WTC11 (cell line): ENCODE data around the gene RPRD1A. TPM values are rescaled to one million over a fixed set of nuclear protein-coding genes. Genes with fewer than 3 reads are reported as not detected.

ENCODE experiments used
- ATAC-seq: fragments of 200-7000 bp; cut with Tn5 transposase; 2 replicates; pipeline ENCODE4 v1.10.0; 2021; ENCODE audit warnings: mild to moderate bottlenecking, moderate library complexity
- CTCF ChIA-PET: fragments of 300-600 bp; sonication (Branson Sonifier 250); formaldehyde crosslinking; loops from one replicate; lab custom pipeline; 2021; ENCODE audit warnings: antibody characterized with exemption; lab: Charles Lee
- POLR2A ChIA-PET: fragments of 350-600 bp; sonication (Branson Sonifier 250); formaldehyde crosslinking; loops from one replicate; lab custom pipeline; 2021; ENCODE audit warnings: antibody characterized with exemption; lab: Charles Lee
- DNase-seq: peaks from one replicate; pipeline ENCODE4 v3.0.0; 2021; ENCODE audit warnings: low spot score
- H3K27ac Mint-ChIP-seq: 2 replicates; pipeline ENCODE4 v1.8.0; 2021; ENCODE audit warnings: mixed read lengths
- H3K27me3 Mint-ChIP-seq: 2 replicates; pipeline ENCODE4 v1.8.0; 2021; ENCODE audit warnings: low read depth, mild to moderate bottlenecking, moderate library complexity, mixed read lengths
- H3K36me3 Mint-ChIP-seq: 2 replicates; pipeline ENCODE4 v1.8.0; 2021; ENCODE audit warnings: mixed read lengths
- H3K4me1 Mint-ChIP-seq: 2 replicates; pipeline ENCODE4 v1.8.0; 2022; ENCODE audit warnings: mixed read lengths
- H3K4me3 Mint-ChIP-seq: 2 replicates; pipeline ENCODE4 v1.8.0; 2021; ENCODE audit warnings: mild to moderate bottlenecking, moderate library complexity, mixed read lengths
- H3K9me3 Mint-ChIP-seq: 2 replicates; pipeline ENCODE4 v1.8.0; 2021; ENCODE audit warnings: mixed read lengths
- ATF3 ChIP-seq: sonication (generic); formaldehyde crosslinking; conservative IDR thresholded peaks from 2 replicates; pipeline ENCODE4 v1.8.1; 2022; ENCODE audit warnings: mild to moderate bottlenecking, missing genetic modification reagents
- E2F4 ChIP-seq: sonication (generic); formaldehyde crosslinking; IDR thresholded peaks from 2 replicates; pipeline ENCODE4 v1.8.1; 2022; ENCODE audit warnings: low read depth, mild to moderate bottlenecking, moderate library complexity, missing genetic modification reagents, borderline replicate concordance
- EMX1 ChIP-seq: fragments of 250-450 bp; sonication (Bioruptor Pico); IDR thresholded peaks from 2 replicates; pipeline ENCODE4 v1.8.0; 2021; ENCODE audit warnings: mild to moderate bottlenecking
- FOXP1 ChIP-seq: sonication (generic); formaldehyde crosslinking; IDR thresholded peaks from 2 replicates; pipeline ENCODE4 v1.8.0; 2022; ENCODE audit warnings: missing genetic modification reagents, mild to moderate bottlenecking, moderate library complexity, borderline replicate concordance
- HMGA2 ChIP-seq: fragments of 250-450 bp; sonication (Bioruptor Pico); IDR thresholded peaks from 2 replicates; pipeline ENCODE4 v1.4.0; 2021; ENCODE audit warnings: mild to moderate bottlenecking, moderate library complexity
- NFATC4 ChIP-seq: fragments of 250-450 bp; sonication (Bioruptor Pico); IDR thresholded peaks from 2 replicates; pipeline ENCODE4 v1.9.0; 2021; ENCODE audit warnings: mild to moderate bottlenecking
- NFE2L1 ChIP-seq: sonication (generic); formaldehyde crosslinking; IDR thresholded peaks from 2 replicates; pipeline ENCODE4 v1.8.1; 2023; ENCODE audit warnings: missing genetic modification reagents
- NR1H2 ChIP-seq: sonication (generic); formaldehyde crosslinking; IDR thresholded peaks from 2 replicates; pipeline ENCODE4 v1.9.0; 2021; ENCODE audit warnings: mild to moderate bottlenecking, moderate library complexity, missing genetic modification reagents
- NR2C2 ChIP-seq: sonication (generic); formaldehyde crosslinking; IDR thresholded peaks from 2 replicates; pipeline ENCODE4 v1.8.0; 2022; ENCODE audit warnings: mild to moderate bottlenecking, missing genetic modification reagents
- NR3C1 ChIP-seq: sonication (generic); formaldehyde crosslinking; conservative IDR thresholded peaks from 2 replicates; pipeline ENCODE4 v1.8.1; 2023; ENCODE audit warnings: low read depth, mild to moderate bottlenecking, missing genetic modification reagents
- RORB ChIP-seq: fragments of 250-450 bp; sonication (Bioruptor Pico); IDR thresholded peaks from 2 replicates; pipeline ENCODE4 v1.9.0; 2021; ENCODE audit warnings: mild to moderate bottlenecking
- SMAD4 ChIP-seq: sonication (generic); formaldehyde crosslinking; IDR thresholded peaks from 2 replicates; pipeline ENCODE4 v1.8.0; 2022; ENCODE audit warnings: mild to moderate bottlenecking, missing genetic modification reagents
- SP1 ChIP-seq: sonication (generic); formaldehyde crosslinking; conservative IDR thresholded peaks from 2 replicates; pipeline ENCODE4 v1.8.1; 2022; ENCODE audit warnings: missing genetic modification reagents
- ZNF219 ChIP-seq: sonication (generic); formaldehyde crosslinking; IDR thresholded peaks from 2 replicates; pipeline ENCODE4 v1.8.0; 2023; ENCODE audit warnings: missing genetic modification reagents, mild to moderate bottlenecking, borderline replicate concordance
- ZNF263 ChIP-seq: sonication (generic); formaldehyde crosslinking; IDR thresholded peaks from 2 replicates; pipeline ENCODE4 v1.8.1; 2022; ENCODE audit warnings: low read depth, mild to moderate bottlenecking, moderate library complexity, missing genetic modification reagents
- ZNF396 ChIP-seq: fragments of 250-450 bp; sonication (Bioruptor Pico); IDR thresholded peaks from 2 replicates; pipeline ENCODE4 v1.8.0; 2021; ENCODE audit warnings: mild to moderate bottlenecking, moderate library complexity, borderline replicate concordance
- ZNF671 ChIP-seq: fragments of 250-450 bp; sonication (Bioruptor Pico); IDR thresholded peaks from 2 replicates; pipeline ENCODE4 v1.8.0; 2021; ENCODE audit warnings: mild to moderate bottlenecking
- total RNA-seq: library from RNA; stranded (reverse); gene quantifications from 3 replicates; pipeline ENCODE4 v1.2.3, GENCODE V29; 2021
- TF ChIP-seq, protein P1 (sequence below): sonication (generic); formaldehyde crosslinking; IDR thresholded peaks from 2 replicates; pipeline ENCODE4 v1.8.1; 2022; ENCODE audit warnings: mild to moderate bottlenecking, missing genetic modification reagents, moderate library complexity, borderline replicate concordance
- TF ChIP-seq, protein P2 (sequence below): sonication (generic); formaldehyde crosslinking; IDR thresholded peaks from 2 replicates; pipeline ENCODE4 v1.8.0; 2022; ENCODE audit warnings: mild to moderate bottlenecking, missing genetic modification reagents
- TF ChIP-seq, protein P3 (sequence below): fragments of 250-450 bp; sonication (Bioruptor Pico); IDR thresholded peaks from 2 replicates; pipeline ENCODE4 v1.9.0; 2021; ENCODE audit warnings: mild to moderate bottlenecking
- TF ChIP-seq, protein P4 (sequence below): sonication (generic); formaldehyde crosslinking; IDR thresholded peaks from 2 replicates; pipeline ENCODE4 v1.8.0; 2022; ENCODE audit warnings: mild to moderate bottlenecking, missing genetic modification reagents

The RPRD1A gene
- total RNA-seq, 1 experiment from 2014 or later: 115 TPM

- TF ChIP-seq, protein P1, sequence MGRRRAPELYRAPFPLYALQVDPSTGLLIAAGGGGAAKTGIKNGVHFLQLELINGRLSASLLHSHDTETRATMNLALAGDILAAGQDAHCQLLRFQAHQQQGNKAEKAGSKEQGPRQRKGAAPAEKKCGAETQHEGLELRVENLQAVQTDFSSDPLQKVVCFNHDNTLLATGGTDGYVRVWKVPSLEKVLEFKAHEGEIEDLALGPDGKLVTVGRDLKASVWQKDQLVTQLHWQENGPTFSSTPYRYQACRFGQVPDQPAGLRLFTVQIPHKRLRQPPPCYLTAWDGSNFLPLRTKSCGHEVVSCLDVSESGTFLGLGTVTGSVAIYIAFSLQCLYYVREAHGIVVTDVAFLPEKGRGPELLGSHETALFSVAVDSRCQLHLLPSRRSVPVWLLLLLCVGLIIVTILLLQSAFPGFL (CRISPR knock-in tag): no peak
- TF ChIP-seq ATF3 (no peak), HMGA2 (CRISPR knock-in tag) (no peak), SP1 (CRISPR knock-in tag) (no peak), EMX1 (CRISPR knock-in tag) (no peak), NR3C1 (CRISPR knock-in tag) (no peak), E2F4 (CRISPR knock-in tag) (no peak), NR2C2 (CRISPR knock-in tag) (no peak), ZNF263 (CRISPR knock-in tag) (no peak), ZNF219 (CRISPR knock-in tag) (no peak), NFE2L1 (CRISPR knock-in tag) (no peak), ZNF396 (CRISPR knock-in tag) (no peak), FOXP1 (CRISPR knock-in tag) (no peak)
- TF ChIP-seq, protein P2, sequence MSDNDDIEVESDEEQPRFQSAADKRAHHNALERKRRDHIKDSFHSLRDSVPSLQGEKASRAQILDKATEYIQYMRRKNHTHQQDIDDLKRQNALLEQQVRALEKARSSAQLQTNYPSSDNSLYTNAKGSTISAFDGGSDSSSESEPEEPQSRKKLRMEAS (CRISPR knock-in tag): no peak
- TF ChIP-seq, protein P3, sequence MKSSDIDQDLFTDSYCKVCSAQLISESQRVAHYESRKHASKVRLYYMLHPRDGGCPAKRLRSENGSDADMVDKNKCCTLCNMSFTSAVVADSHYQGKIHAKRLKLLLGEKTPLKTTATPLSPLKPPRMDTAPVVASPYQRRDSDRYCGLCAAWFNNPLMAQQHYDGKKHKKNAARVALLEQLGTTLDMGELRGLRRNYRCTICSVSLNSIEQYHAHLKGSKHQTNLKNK (CRISPR knock-in tag): no peak
These were observed 44.0 kb downstream of the RPRD1A start (continued) for GRCh38 chr18:36023336-36023735.

DNA sequence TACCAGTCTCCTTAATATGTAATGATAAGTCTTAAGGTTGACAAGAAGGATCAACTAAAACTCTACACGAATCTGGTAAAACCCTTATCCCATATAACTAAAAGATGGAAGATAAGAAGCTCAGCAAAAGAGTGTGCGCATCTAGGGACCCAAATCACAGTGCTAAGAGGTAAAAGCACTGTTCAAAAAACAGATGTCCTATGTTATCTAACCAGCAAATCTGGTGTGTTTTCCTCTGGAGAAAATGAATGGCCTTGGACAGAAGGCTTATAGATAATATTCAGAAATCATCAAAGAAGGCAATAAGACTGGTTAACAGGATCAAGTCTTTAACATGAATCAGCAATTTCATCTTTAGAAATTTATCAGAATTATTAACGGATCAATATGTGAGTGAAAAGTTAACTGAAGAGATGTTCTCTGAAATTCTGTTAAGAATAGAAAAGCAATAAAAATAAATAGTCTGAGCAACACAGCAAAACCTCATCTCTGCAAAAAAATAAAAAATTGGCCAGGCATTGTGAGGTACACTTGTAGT is 47.1 kb downstream of the RPRD1A start:
- ATAC-seq (no peak), DNase-seq (no peak)
- ChIA-PET CTCF (no interaction called here), POLR2A (no interaction called here)
- Mint-ChIP-seq H3K9me3 (no peaks in the 10 kb centered on the region), H3K36me3 (peaks cover 11% of the 10 kb centered on the region), H3K4me1 (peaks cover 5% of the 10 kb centered on the region), H3K27ac (no peak overlapping the region), H3K27me3 (no peaks in the 10 kb centered on the region), H3K4me3 (no peak overlapping the region)
- TF ChIP-seq ZNF671: no peak
- TF ChIP-seq NR1H2: no peak
- TF ChIP-seq, protein P4, sequence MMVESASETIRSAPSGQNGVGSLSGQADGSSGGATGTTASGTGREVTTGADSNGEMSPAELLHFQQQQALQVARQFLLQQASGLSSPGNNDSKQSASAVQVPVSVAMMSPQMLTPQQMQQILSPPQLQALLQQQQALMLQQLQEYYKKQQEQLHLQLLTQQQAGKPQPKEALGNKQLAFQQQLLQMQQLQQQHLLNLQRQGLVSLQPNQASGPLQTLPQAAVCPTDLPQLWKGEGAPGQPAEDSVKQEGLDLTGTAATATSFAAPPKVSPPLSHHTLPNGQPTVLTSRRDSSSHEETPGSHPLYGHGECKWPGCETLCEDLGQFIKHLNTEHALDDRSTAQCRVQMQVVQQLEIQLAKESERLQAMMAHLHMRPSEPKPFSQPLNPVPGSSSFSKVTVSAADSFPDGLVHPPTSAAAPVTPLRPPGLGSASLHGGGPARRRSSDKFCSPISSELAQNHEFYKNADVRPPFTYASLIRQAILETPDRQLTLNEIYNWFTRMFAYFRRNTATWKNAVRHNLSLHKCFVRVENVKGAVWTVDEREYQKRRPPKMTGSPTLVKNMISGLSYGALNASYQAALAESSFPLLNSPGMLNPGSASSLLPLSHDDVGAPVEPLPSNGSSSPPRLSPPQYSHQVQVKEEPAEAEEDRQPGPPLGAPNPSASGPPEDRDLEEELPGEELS (CRISPR knock-in tag): no peak
- no peak for TF ChIP-seq SMAD4
- no peak for TF ChIP-seq RORB (CRISPR knock-in tag)
- TF ChIP-seq NFATC4: no peak
